Forelimb muscle (tissue), 1 donor: ENCODE measurements around the gene SLC2A9. TPM values are rescaled to one million over a fixed set of nuclear protein-coding genes. Genes with fewer than 3 reads are reported as not detected.
"Not testable (repeated sequence)": the region's sequence is repeated elsewhere in the genome, so short reads cannot be mapped to it uniquely, and the experiment has no call there.

Experiments used
- DNase-seq: peaks from one replicate; pipeline ENCODE4 v3.0.0-alpha.2; 2013; ENCODE audit warnings: low read depth
- polyA plus RNA-seq: library from polyadenylated mRNA; unstranded; fragments of 120-200 nt; gene quantifications from one replicate; pipeline ENCODE4 v1.2.1, GENCODE V29; 2013; ENCODE audit not compliant: insufficient read length

SLC2A9 gene
- polyA plus RNA-seq, 1 donor, result 3.4 TPM

- DNase-seq, result no peak
These were observed 23.4 kb downstream of the SLC2A9 start for GRCh38 chr4:9997886-9998285.

- DNase-seq, result no peak
These were observed 24.8 kb downstream of the SLC2A9 start for GRCh38 chr4:9996319-9997110.

- no peak for DNase-seq
These were observed 26.9 kb downstream of the SLC2A9 start for GRCh38 chr4:9994246-9994847.

- DNase-seq, result no peak
These were observed 31.2 kb downstream of the SLC2A9 start for GRCh38 chr4:9989918-9990635.

GRCh38 chr4:9988933-9989332 lies 32.4 kb downstream of the SLC2A9 start:
- no peak for DNase-seq

GRCh38 chr4:9988363-9988749 lies 32.9 kb downstream of the SLC2A9 start:
- no peak for DNase-seq

GRCh38 chr4:9987749-9988362 lies 33.4 kb downstream of the SLC2A9 start:
- DNase-seq, result no peak

- DNase-seq, result no peak
These were observed 36.7 kb downstream of the SLC2A9 start for GRCh38 chr4:9984621-9985020.

GRCh38 chr4:9983211-9983610 lies 38.1 kb downstream of the SLC2A9 start:
- no peak for DNase-seq

GRCh38 chr4:9981899-9982298 lies 39.4 kb downstream of the SLC2A9 start:
- not testable (repeated sequence) for DNase-seq

GRCh38 chr4:9980898-9981297 lies 40.4 kb downstream of the SLC2A9 start:
- no peak for DNase-seq

GRCh38 chr4:9979101-9979701 lies 42.1 kb downstream of the SLC2A9 start:
- DNase-seq, result no peak

GRCh38 chr4:9977518-9978031 lies 43.7 kb downstream of the SLC2A9 start:
- no peak for DNase-seq

- no peak for DNase-seq
These were observed 44.5 kb downstream of the SLC2A9 start for GRCh38 chr4:9976781-9977180.

GRCh38 chr4:9976293-9976692 lies 45.0 kb downstream of the SLC2A9 start:
- no peak for DNase-seq

- DNase-seq, result no peak
These were observed 49.6 kb downstream of the SLC2A9 start for GRCh38 chr4:9971711-9972110.

GRCh38 chr4:9970399-9971011 lies 50.8 kb downstream of the SLC2A9 start:
- DNase-seq, result no peak

- DNase-seq, result no peak
These were observed 51.5 kb downstream of the SLC2A9 start for GRCh38 chr4:9969526-9970398.

- no peak for DNase-seq
These were observed 52.8 kb downstream of the SLC2A9 start for GRCh38 chr4:9968472-9968871.

- no peak for DNase-seq
These were observed 56.4 kb downstream of the SLC2A9 start for GRCh38 chr4:9964879-9965278.
